GM19452 (cell line): Measurements from ENCODE around the gene KIF5B.
"Not testable (repeated sequence)": the region's sequence is repeated elsewhere in the genome, so short reads cannot be mapped to it uniquely, and the experiment has no call there.

Experiments used
- ATAC-seq: cut with Tn5 transposase; IDR thresholded peaks from one replicate; pipeline ENCODE4 v1.9.1; 2021; ENCODE audit not compliant: unreplicated experiment

KIF5B gene

DNA sequence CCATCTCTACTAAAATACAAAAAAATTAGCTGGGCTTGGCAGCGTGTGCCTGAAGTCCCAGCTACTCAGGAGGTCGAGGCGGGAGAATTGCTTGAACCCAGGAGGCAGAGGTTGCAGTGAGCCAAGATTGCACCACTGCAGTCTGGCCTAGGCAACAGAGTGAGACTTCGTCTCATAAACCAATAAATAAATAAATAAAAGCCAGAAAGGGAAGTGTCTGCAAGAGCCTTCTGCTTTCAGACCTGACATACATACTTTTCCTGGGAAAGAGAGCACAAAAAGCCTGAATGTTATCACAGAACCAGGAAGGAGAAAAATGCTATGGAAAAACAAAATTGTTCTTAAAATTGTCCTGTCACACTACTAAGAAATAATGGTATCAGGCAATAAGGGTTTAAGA lies 4.1 kb upstream of the KIF5B start:
- no peak for ATAC-seq

DNA sequence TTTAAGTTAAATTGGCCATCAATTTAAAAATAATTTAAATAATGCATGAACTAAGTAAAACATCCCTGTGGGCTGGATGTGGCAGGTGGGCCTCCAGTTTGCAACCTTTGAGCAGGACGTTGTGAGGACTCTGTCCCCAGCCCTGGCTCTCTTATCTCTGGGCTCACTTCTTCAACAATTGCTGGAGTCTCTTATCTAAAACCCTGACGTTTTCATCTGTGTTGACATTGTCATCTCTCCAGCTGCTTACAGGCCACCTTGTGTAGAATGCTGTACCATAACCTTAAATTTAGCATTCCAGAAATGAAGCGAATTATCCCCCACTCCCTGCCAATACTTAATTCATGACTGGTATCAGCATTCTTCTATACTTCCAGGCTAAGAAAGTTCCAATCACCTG lies 3.2 kb upstream of the KIF5B start:
- no peak for ATAC-seq

DNA sequence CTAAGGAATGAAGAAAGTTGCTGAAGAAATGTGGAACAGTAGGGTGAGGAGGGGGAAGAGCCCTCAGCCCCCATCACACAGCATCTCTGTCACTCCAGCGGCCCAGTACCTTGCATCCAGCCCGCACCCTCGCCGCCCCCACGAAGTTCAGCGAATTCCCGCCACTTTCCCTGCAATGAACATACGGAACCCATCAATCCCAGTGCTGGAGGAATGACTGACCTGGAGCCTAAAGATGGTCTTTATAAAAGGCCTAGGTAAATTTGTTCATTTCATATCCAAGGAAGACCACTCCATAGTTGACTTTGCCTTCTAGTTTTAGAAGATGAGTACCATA lies 779 bp upstream of the KIF5B start:
- ATAC-seq: no peak

DNA sequence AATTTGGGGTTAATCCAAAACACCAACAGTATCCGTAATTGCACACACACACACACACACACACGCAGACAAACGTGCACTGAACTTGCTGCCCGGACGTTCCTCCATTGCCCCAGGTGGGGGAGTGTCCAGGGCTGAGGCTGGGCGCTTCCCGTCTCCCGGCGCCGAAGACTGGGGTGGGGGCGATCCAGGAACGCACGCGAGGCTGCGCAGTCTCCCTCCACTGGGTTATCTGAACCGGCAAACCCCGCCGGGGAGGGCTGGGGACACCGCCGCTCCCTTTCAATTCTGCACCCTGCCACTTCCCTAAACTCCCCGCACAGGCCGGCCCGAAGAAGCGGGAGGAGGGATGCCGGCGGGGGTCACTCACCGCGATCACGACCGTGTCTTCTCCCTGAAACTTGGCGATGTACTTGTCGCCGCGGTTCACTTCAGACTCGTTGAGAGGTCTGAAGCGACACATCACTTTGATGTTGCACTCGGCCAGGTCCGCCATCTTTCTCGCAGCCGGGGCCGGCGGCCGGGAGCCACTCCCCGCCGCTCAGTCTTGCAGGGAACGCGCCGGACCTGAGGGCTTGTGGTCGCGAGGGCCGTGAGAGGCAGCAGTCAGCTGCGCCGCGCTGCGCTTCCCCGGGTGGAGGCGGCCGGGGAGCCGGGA lies 618 bp downstream of the KIF5B start:
- peak; percentile 48 for ATAC-seq

DNA sequence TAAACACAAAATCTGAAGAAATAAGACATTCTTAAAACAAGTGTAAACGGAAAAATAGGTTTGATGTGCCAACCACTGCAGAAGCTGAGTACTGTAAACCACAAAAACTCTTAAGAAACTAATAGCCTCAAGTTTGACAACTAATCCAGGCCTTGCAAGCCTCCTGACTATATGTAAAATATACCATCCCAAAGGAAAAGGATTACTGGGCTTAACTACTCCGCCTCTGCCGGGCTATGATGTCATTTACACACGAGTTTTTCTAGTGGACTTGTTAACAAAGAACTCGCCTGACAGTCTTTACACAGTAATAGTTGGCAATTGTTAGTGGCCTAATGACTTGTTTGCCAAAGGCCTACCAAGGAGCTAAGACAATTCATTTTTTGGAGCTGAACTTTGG lies 2.1 kb downstream of the KIF5B start:
- no peak for ATAC-seq

DNA sequence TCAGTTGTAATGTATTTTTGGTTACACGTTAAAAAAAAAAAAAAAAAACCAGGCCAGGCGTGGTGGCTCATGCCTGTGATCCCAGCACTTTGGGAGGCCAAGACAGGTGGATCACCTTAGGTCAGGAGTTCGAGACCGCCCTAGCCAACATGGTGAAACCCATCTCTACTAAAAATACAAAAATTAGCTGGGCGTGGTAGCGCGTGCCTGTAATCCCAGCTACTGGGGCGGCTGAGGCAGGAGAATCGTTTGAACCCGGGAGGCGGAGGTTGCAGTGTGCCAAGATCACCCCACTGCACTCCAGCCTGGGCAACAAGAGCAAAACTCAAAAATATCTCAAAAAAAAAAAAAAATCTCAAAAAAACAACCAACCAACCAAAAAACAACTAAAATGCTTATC lies 2.8 kb downstream of the KIF5B start:
- not testable (repeated sequence) for ATAC-seq

DNA sequence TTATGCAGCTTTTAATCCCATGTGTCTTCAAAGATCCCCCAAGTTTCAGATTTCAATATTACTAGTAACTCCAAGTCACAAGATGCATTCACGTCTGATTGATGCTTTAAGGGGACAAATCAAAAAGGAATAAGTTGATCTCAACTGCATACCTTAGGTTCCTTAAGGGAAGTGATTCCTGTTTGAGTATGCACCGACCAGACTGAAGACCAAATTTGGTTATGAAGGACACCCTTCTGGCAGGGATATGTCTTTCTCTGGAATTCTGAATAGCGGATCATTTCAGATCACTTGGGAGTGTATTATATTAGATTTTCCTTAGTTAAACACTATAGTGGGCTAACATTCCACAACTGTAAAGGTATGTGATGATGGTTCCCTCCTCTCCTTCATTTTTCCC lies 4.3 kb downstream of the KIF5B start:
- no peak for ATAC-seq

DNA sequence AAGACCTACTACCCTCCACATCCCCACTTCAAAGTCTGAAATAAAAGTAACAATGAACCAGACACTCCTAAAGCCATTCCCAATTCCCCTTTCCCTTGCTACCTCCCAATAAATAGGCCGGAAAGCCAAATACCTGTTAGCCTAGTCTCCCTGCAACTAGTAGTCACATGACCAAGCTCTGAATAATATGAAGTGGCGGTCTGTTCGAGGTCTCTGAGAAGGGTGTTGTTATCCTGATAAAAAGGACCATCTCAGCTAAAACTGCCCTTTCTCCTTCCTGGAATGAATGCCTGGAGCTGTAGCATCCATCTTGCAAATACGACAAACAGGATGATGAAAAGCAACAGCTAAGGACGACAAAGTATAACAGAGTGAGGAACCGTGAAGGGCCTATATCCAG lies 6.0 kb downstream of the KIF5B start:
- ATAC-seq: no peak

DNA sequence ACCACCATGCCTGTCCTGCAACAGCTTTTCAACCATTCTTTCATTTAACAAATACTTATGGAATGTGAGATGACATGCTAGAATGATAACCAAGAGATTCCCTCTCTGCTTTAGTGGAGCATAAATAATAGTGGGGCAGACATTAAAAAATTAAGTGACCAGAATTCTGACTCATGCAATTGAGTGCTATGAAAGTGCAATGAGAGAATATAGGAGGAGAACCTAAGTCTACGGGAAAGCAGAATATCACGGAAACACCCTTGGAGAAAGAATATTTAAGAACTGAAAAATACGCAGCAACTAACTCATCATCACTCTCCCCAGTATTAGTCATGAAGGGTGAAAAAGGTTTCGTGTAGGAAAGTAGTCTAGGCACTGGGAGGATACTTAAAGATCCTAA lies 7.1 kb downstream of the KIF5B start:
- ATAC-seq: no peak

DNA sequence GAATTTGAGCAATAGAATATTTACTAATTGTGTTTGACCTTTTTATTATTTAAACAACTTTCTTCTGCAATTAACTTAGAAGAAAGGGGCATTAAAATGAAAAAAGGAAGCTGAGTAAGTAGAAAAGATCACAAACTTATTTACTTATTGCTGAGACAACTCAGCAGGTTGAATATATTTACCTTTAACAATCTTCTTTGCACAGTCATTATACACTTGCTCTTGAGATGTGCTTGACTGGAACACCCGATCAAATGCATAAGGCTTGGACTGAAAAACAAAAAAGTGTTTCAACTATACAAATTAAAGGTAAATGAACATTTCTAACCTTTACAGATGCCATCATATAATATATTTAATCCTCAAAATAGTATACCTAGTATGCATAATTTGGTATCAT lies 7.9 kb downstream of the KIF5B start:
- ATAC-seq: no peak

DNA sequence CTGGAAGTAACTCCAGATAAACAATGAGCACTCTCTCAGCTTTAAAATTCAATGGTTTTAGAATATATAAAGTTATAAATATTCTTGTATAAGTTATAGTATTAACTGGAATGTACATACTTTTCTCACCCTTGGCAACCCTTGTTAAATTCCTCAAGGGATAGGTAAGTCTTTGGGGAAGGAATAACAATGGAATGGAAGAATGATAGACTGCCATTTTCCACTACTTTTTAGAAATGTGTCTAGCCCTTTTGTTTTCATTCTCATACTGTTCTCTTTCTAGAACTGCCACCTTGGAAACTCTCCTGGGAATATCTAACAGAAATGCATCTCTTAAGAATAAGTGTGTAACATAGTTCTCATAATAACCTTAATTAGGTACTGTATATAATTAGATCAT lies 8.3 kb downstream of the KIF5B start:
- ATAC-seq: no peak

DNA sequence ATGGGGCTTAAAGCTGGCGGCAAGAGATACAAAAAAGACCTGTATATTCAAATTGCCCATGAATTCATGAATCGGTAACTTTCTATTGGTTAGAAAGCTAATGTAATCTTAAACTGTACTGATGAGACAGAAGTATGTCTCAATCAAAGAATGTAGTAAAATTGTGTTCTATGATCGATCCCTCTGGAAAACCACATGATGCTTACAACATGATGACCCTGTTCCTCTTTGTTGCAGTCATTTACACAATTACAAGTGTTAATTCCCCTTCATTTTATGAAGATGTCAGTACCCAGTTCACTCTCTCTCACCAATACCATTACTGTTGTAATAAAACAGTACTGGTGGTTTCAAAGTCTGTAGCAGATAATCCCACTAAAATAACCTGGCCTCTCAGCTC lies 10.1 kb downstream of the KIF5B start:
- ATAC-seq: no peak

DNA sequence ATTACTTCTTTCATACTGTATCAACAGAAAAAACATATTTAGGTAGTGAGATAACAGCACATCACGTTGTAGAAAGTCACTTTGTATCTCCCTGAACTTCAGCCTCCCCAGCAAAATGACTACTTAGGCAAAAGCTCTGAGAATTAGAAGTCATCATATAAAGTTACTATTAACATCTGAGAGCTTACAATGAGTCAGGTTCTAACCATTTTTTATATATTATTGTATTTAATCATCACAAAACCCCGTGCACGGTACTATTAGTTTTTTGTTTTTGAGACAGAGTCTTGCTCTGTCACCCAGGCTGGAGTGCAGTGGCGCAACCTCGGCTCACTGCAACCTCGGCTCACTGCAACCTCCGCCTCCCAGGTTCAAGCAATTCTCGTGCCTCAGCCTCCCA lies 13.5 kb downstream of the KIF5B start:
- ATAC-seq: not testable (repeated sequence)

DNA sequence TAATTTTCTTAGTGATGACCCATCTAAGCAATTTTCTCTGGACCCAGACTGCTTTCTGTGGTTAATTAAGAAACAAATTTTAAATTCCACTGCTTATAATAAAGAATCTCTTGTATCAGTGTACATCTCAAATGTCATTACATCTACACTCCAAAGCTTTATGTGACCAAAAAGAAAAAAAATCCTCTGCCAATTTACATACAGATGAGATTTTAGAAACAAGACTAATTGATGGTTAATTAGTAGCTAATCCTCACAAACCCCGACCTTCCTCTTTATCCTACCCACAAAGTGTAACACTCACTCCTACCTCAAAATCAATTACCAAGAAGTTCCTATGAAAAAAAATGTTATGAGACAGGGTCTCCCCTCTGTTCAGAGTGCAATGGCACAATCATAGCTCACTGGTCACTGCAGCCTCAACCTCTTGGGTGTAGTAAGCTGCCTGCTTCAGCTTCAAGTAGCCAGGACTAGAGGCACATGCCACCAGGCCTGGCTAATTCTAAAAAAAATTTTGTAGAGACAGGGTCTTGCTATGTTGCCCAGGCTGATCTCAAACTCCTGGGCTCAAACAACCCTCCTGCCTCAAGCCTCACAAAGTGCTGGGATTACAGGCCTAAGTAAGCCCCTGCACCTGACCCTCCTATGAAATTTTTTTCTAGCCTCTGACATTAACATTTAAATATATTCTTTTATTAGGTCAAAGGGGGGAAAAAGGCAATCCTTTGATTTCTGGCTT lies 14.8 kb downstream of the KIF5B start:
- ATAC-seq: no peak

DNA sequence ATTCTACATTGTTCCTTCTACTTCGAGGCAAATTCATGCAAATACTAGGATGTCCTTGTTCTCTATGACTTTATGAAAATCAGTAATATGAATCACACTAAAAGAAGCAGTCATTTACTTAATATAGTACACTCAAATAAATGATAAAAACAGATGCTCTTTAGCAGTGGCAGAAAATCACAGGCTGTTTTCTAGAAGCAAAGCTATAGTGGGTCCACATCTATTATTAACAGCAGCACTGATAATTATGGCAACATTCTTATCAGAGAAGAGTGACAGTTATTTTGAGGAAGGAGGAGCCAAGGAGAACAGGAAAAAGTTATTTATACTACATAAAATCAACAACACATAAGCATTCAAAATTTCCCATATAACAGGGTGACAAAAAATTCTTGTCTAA lies 16.5 kb downstream of the KIF5B start:
- ATAC-seq: no peak

DNA sequence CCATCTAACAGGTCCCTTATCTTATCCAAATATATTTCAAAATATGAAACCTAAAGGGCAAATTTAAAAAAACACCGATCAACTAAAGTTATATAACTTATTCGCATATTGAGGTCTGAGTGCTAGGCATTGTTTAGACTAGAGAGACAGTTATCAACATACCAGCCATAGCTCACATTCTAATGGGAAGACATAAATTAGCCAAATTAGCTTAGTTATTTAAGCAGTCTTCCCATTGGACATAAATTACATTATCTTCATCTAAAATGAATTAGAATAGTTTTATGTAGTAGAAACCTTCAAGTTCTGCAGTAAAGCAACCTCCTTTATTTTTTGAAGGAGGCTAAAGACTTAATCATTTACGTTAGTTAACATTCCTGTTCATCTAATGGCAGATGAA lies 17.4 kb downstream of the KIF5B start:
- ATAC-seq: no peak

DNA sequence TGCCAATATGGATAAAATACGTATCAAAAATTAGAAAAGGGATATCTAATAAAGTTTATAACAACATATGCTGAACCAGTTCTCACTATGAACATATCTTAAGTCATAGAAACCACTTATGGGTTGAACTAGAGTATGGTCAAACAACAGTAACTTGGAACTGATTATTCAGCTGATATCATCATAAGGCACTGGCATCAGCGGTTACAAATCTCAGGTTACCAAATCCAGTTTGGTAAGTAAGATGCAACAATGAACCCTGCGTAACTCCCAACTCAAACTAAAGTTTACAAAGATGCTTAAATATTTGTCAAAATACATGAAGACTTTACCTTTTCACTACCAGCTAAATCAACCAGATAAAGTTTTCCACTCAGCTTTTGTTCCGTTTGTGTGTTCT lies 19.3 kb downstream of the KIF5B start:
- ATAC-seq: no peak

DNA sequence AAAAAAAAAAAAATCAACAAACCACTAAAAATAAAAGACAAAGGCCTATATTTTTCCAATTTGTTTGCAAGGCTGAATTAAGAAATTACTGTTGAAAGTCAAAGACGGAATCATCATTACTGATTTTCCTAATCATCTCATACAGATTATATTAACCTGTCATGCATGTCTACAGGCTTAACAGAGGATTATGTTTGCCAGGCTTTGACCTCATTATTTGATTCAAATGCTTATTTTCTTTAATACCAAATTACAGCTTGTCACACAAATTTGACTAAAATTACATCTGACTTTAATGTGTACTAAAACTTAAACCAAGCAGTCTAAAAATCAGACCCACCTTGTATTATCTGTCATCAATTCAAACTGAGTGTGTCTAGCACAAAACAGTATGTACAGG lies 21.2 kb downstream of the KIF5B start:
- ATAC-seq: no peak

DNA sequence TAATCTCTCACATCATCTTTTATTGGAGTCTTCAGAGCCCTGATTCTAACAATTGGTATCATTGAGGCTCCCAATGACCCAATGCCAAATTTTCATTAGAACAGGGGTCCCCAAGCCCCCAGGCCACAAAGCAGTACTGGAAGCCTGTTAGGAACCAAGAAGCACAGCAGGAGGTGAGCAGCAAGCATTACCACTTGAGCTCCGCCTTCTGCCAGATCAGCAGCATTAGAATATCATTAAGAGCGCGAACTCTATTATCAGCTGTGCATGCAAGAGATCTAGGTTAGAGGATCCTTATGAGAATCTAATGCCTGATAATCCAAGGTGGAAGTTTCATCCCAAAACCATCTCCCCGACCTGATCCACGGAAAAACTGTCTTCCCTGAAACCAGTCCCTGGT lies 23.1 kb downstream of the KIF5B start:
- ATAC-seq: no peak

DNA sequence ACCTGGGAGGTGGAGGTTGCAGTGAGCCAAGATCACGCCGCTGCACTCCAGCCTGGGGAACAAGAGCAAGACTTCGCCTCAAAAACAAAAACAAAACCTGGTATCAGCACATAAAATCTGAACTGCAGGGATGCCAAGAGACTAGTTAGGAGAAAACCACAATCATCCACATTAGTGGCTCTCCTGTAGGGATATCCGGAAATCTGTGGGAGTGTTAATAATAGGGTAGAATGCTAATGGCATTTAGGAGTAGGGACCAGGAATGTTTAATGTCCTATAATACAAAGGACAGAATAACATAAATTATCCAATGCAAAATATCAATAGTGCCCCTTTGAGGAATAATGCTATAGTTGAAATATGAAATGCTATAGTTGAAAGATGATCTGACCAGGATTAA lies 24.3 kb downstream of the KIF5B start:
- ATAC-seq: no peak

DNA sequence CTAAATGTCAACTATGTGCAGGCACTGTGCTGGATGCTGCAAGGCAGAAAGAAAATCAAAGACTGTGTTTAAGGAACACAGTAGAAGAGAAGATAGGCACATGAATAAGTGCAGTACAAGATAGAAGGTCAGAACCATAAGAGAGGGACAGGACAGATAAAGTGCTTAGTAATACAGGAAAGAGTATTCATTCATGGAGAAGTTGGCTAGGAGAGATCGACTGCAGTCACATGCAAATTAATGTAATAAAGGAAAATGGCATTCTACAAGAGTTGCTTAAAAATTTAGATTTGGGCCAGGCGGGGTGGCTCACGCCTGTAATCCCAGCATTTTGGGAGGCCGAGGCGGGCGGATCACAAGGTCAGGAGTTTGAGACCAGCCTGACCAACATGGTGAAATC lies 24.8 kb downstream of the KIF5B start:
- ATAC-seq: no peak

DNA sequence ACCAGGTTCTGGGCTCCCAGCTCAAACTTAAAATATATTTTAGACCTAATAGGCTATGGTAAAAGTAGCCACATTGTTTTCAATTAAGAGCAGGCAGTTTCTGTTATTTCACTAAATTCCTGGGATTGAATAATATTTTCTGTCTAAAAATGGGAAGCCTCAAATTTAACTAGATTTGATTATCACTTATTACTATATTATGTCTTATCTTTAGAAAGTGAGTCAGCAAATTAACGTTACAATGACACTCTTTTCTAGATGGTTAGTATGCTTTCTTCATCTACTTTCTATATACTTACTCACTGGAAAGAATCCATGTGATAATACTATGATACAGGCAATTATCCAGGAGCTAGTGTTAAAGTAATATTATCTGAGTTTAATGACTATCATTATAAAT lies 27.5 kb downstream of the KIF5B start:
- ATAC-seq: no peak

DNA sequence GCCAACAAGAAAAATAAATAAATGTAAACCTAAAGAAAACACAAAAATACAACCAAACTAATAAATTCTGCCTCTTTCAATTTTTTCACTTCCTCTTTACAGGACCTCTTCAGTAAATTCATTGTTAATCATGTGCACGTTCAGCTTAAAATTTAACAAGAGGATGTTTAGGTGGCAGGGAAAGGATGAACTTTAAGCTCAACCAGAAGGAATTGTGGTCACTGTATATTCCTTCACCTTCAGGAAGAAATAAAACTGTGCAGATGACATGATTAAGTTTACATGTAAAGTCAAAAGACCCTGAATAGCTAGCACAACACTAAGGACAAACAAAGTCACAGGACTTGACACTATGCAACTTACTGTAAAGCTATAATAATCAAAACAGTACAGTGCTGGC lies 33.0 kb downstream of the KIF5B start:
- no peak for ATAC-seq
